Activated naive CD8-positive, alpha-beta T cell treated with anti-CD3 and anti-CD28 coated beads for 36 hours (primary cell): ENCODE results near the gene GTSF1L. TPM values are rescaled to one million over a fixed set of nuclear protein-coding genes. Genes with fewer than 3 reads are reported as not detected.

ENCODE experiments used
- DNase-seq: peaks from one replicate; pipeline ENCODE4 v3.0.0; 2021
- H3K27ac Mint-ChIP-seq: one replicate; pipeline ENCODE4 v1.8.0; 2022; ENCODE audit warnings: mild to moderate bottlenecking, moderate library complexity, mixed read lengths
- H3K27me3 Mint-ChIP-seq: one replicate; pipeline ENCODE4 v1.8.0; 2022; ENCODE audit warnings: mild to moderate bottlenecking, mixed read lengths
- H3K36me3 Mint-ChIP-seq: one replicate; pipeline ENCODE4 v1.8.0; 2021; ENCODE audit warnings: mild to moderate bottlenecking, mixed read lengths
- H3K4me1 Mint-ChIP-seq: one replicate; pipeline ENCODE4 v1.8.0; 2021; ENCODE audit warnings: mixed read lengths
- H3K4me3 Mint-ChIP-seq: one replicate; pipeline ENCODE4 v1.8.0; 2022; ENCODE audit warnings: mild to moderate bottlenecking, moderate library complexity, mixed read lengths
- H3K9me3 Mint-ChIP-seq: one replicate; pipeline ENCODE4 v1.8.0; 2022; ENCODE audit warnings: mixed read lengths
- total RNA-seq, 2 experiments: library from RNA; stranded (reverse); gene quantifications; one replicate each; pipeline ENCODE4 v1.2.3, GENCODE V29; 2021

The GTSF1L gene
- total RNA-seq, 2 experiments from 2014 or later, result not detected

DNA sequence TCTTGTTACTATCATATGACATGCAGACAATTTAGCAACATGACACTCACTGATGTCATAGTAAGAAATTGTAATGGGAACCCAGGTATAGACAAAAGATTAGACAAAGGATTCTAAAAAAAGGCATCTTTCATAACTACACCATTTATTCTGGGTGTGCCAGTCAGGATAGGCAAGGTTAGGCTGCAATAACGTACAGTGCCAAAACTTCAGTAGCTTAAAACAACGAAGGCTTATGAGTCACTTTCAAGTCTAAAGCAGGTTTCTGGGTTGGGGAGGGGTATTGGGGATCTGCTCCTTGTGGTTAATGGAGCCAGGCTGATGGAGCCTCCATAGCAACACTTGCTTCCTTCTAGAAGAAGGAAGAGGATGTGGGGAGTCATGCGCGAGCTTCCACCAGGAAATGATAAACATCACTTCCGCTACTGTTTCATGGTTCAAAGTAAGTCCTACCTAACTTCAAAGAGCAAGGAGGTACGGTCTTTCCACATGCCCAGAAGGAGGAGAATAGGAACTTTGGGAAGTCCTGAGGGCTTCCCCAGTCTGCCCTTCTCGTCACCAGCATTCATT is 2.0 kb upstream of the GTSF1L start:
- H3K4me1 Mint-ChIP-seq, result peaks cover 31% of the 10 kb centered on the region
- peak overlapping the region; percentile 67 for H3K27ac Mint-ChIP-seq
- peaks cover 2% of the 10 kb centered on the region for H3K36me3 Mint-ChIP-seq
- H3K4me3 Mint-ChIP-seq, result no peak overlapping the region
- H3K27me3 Mint-ChIP-seq, result no peaks in the 10 kb centered on the region
- no peak for DNase-seq
- peaks cover 9% of the 10 kb centered on the region for H3K9me3 Mint-ChIP-seq

DNA sequence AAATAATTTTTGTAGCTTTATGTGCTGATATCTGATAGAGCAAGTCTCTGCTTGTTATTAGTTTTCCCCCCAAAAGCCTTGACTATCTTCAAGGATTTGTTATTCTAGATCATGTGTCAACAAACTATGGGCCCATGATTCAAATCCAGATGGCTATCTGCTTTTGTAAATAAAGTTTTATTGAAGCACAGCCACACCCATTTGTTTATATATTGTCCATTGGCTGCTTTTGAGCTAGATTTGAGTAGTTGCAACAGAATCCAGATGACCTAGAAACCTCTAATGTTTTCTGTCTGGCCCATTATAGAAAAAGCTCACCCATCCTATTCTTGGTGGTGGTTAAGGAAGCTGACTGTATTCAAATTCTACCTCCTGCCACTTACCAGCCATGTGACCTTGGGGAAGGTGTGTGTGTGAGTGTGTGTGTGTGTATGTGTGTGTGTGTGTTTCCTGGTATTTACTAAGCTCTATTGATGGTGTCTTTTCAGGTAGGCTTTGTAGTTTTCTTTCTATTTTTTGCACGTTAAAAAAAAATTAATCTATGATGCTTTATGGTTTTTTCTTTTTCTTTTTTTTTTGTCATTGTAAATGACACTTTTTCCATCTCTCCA is 1.3 kb upstream of the GTSF1L start:
- H3K36me3 Mint-ChIP-seq, result peaks cover 2% of the 10 kb centered on the region
- H3K4me3 Mint-ChIP-seq, result no peak overlapping the region
- H3K27me3 Mint-ChIP-seq, result no peaks in the 10 kb centered on the region
- peaks cover 9% of the 10 kb centered on the region for H3K9me3 Mint-ChIP-seq
- peaks cover 32% of the 10 kb centered on the region for H3K4me1 Mint-ChIP-seq
- no peak for DNase-seq
- H3K27ac Mint-ChIP-seq, result no peak overlapping the region

DNA sequence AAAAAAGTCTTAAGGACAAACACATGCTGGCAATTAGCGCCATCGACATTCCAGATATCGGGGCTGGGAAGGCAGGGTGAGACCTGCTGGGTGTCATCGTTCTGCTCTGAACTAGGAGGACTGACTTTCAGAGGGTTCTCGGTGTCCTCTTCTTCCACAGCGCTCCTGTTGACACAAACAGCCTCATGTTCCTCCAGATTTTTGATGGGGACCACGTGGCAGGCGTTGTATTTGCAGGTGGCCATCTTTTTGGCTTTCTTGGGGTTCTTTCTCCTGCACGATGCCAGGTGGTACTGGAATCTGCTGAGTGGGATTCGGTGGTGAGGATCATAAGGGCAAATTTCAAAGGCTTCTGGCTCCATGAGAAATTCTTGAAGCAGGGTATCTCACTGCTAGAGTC is 469 bp downstream of the GTSF1L start:
- Mint-ChIP-seq H3K36me3 (peaks cover 2% of the 10 kb centered on the region), H3K9me3 (peaks cover 9% of the 10 kb centered on the region), H3K27me3 (no peaks in the 10 kb centered on the region), H3K27ac (no peak overlapping the region), H3K4me1 (peaks cover 37% of the 10 kb centered on the region), H3K4me3 (no peak overlapping the region)
- DNase-seq, result no peak

DNA sequence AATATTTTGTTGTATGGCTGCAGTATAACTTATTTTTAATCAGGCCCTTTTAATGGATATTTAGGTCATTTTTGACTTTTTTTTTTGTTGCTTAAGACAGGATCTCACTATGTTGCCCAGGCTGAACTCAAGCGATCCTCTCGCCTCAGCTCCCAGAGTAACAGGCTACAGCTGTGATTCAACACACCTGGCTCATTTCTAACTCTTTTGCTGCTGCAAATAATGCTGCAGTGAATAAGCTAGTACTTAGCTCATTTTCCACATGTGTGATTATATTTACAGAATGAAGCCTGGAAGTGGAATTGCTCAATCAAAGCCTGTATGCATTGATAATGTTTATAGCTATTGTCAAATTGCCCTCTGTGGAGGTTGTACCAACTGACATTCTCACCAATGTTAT is 1.1 kb downstream of the GTSF1L start:
- no peak for DNase-seq
- peaks cover 44% of the 10 kb centered on the region for H3K4me1 Mint-ChIP-seq
- H3K27ac Mint-ChIP-seq, result no peak overlapping the region
- no peak overlapping the region for H3K4me3 Mint-ChIP-seq
- no peaks in the 10 kb centered on the region for H3K27me3 Mint-ChIP-seq
- peaks cover 9% of the 10 kb centered on the region for H3K9me3 Mint-ChIP-seq
- H3K36me3 Mint-ChIP-seq, result peaks cover 2% of the 10 kb centered on the region

DNA sequence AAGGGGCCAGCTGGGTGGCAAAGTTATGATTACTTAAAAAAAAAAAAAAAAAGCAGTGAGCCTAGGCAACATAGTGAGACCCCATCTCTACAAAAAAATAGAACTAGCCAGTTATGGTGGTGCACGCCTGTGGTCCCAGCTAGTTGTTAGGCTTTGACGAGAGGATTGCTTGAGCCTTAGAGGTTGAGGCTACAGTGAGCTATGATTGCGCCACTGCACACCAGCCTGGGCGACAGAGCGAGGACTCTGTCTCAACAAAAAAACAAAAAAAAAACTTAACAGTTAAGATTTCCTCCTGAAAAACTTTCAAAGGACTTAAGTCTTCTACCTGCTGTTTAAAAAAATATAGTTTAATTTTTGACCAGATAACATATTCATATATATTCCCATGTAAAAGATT is 2.4 kb downstream of the GTSF1L start:
- peaks cover 12% of the 10 kb centered on the region for H3K36me3 Mint-ChIP-seq
- no peak for DNase-seq
- H3K27me3 Mint-ChIP-seq, result no peaks in the 10 kb centered on the region
- H3K9me3 Mint-ChIP-seq, result peaks cover 9% of the 10 kb centered on the region
- no peak overlapping the region for H3K27ac Mint-ChIP-seq
- H3K4me1 Mint-ChIP-seq, result peaks cover 48% of the 10 kb centered on the region
- H3K4me3 Mint-ChIP-seq, result no peak overlapping the region

DNA sequence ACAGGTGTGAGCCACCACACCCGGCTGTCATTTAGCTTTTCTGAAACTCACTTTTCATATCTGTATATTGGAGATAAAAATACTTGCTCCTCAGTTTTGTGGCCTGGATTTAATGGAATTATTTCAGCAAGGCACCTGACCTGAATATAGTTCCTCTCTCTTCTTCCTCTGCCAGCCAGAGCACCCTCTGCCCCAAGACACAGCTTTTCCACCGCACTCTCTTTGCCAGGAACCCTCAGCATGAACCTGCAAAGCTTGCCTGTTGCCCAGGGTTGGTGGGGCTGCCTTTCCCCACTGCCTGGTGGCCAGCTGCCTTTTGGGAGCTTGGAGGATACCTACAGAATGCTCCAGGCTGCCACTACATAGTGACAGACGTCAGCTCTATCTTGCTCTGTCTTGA is 3.1 kb downstream of the GTSF1L start:
- Mint-ChIP-seq H3K9me3 (peaks cover 6% of the 10 kb centered on the region), H3K27me3 (no peaks in the 10 kb centered on the region), H3K4me3 (no peak overlapping the region), H3K27ac (no peak overlapping the region), H3K4me1 (peaks cover 45% of the 10 kb centered on the region), H3K36me3 (peaks cover 19% of the 10 kb centered on the region)
- DNase-seq, result no peak

DNA sequence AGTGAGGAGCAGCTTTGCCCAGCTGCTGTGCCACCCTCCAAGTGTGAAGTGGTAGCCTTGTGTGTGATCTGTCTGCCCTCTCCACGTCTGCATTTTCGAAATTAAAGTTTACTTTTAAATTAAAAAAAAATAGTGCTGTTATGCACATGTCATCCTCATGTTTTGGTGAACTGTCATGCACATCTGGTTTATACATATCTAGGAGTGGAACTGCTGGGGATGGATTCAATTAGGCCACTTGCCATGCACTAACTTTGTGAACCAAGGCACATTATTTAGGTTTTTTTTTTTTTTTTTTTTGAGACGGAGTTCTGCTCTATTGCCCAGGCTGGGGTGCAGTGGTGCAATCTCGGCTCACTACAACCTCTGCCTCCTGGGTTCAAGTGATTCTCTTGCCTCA is 3.6 kb downstream of the GTSF1L start:
- peaks cover 17% of the 10 kb centered on the region for H3K36me3 Mint-ChIP-seq
- no peak for DNase-seq
- H3K27me3 Mint-ChIP-seq, result no peaks in the 10 kb centered on the region
- H3K4me3 Mint-ChIP-seq, result no peak overlapping the region
- H3K4me1 Mint-ChIP-seq, result peaks cover 40% of the 10 kb centered on the region
- no peak overlapping the region for H3K27ac Mint-ChIP-seq
- peaks cover 2% of the 10 kb centered on the region for H3K9me3 Mint-ChIP-seq

DNA sequence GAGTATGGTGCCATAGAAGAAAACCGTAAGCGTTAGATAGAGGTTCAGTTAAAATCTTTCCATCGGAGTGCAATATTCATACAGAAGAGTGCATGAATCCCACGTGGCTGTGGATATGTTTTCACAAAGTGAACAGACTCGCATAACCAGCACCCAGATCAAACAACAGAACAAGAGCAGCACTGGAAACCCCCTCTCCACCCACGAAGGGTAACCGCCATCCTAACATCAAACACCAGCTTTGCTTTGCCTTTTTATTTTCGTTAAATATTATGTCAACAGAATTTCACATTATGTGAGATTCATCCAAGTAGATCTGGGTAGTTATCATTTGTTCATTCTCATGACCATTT is 4.7 kb downstream of the GTSF1L start:
- Mint-ChIP-seq H3K4me3 (peak overlapping the region; percentile 73), H3K9me3 (no peaks in the 10 kb centered on the region), H3K4me1 (peaks cover 42% of the 10 kb centered on the region), H3K27me3 (no peaks in the 10 kb centered on the region), H3K27ac (peak overlapping the region; percentile 54), H3K36me3 (peaks cover 22% of the 10 kb centered on the region)
- peak; percentile 54 for DNase-seq

DNA sequence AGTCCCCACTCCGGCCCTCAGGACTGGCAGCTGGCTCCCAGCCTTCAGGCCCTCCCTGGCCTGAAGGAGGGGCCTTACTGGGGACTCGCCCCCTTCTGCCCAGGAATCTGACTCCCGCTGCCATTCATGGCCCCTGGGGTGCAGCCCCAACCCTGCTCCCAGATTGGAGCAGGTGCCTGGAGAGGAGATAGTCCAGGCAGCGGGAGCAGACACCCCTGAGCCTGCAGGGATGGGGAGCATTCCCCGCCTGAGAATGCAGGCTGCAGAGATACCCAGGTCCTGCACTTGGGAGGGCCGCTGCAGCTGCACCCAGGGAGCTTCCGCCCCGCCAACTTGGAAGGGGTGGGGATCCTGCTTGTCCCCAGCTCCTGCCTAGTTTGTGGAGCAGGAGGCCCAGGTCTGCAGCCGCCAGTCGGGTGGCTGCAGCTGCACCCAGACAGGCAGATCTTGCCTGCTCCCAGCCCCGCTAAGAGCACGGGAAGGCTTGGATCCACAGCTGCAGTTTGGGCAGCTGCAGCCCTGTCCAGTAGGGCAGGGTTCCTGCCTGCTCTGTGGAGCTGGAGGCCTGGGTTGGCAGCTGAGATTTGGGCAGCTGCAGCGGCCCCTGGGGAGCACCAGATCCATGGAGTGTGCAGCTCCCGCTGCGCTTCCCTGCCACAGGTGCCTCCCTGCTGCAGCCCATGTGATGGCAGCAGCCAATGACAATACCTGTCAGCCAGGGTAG is 5.2 kb downstream of the GTSF1L start:
- H3K4me1 Mint-ChIP-seq, result peaks cover 42% of the 10 kb centered on the region
- peaks cover 26% of the 10 kb centered on the region for H3K36me3 Mint-ChIP-seq
- H3K27ac Mint-ChIP-seq, result peak overlapping the region; percentile 54
- no peaks in the 10 kb centered on the region for H3K9me3 Mint-ChIP-seq
- peak overlapping the region; percentile 73 for H3K4me3 Mint-ChIP-seq
- no peaks in the 10 kb centered on the region for H3K27me3 Mint-ChIP-seq
- no peak for DNase-seq

DNA sequence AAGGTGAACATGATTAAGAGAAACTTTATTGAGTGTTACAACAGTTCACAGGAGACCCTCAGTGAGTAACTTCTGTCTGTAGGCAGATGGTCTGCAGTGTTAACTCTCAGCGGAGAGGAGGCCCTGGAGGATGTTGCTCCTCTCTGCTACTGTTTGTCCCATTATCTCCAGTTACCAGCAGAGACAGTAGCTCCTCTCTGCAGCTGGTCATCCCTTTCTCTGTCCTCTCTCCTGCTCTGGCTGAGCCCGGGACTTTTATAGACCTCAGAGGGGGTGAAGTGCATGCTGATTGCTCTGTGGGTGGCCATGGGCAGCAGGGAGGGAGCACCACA is 5.7 kb downstream of the GTSF1L start:
- Mint-ChIP-seq H3K9me3 (no peaks in the 10 kb centered on the region), H3K4me3 (no peak overlapping the region), H3K27ac (no peak overlapping the region), H3K4me1 (peaks cover 42% of the 10 kb centered on the region), H3K27me3 (no peaks in the 10 kb centered on the region), H3K36me3 (peaks cover 26% of the 10 kb centered on the region)
- no peak for DNase-seq

DNA sequence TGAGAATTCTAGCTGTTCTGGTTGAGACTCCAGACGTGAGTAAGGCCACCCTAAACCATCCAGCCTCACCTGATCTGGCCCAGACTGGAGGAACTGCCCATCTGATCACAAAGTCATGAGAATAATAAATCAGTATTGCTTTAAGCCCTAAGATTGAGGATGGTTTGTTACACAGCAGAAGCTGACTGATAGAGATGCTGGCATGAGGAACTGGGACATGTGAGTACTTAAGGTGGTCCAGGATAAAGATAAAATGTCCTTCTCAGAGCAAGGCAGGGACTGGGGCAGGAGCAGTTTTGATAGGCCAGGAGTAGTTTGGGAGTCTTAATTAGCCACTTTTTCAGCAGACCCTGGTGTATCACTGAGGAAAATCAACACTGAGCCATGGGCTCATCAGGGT is 6.8 kb downstream of the GTSF1L start:
- Mint-ChIP-seq H3K36me3 (peaks cover 32% of the 10 kb centered on the region), H3K4me3 (no peak overlapping the region), H3K9me3 (no peaks in the 10 kb centered on the region), H3K4me1 (peaks cover 42% of the 10 kb centered on the region), H3K27me3 (no peaks in the 10 kb centered on the region), H3K27ac (no peak overlapping the region)
- no peak for DNase-seq

DNA sequence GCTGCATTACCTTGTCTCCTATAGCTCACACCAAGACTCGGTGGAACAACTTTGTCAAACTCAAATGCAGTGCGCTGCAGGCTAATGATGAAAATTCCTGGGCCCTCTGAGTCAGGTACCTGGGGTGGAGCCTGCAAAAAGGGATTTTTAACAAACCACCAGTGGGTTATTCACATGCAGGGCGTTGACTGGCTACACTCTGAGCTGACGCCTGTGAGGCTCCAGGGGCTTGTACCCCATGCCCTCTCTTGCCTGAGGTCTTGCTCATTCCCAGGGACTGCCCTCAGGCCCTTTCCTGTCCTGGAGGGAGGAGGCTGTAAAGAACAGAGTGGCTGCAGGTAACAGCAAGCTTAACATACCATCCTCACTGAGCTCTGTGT is 9.2 kb downstream of the GTSF1L start:
- peaks cover 38% of the 10 kb centered on the region for H3K36me3 Mint-ChIP-seq
- H3K4me3 Mint-ChIP-seq, result no peak overlapping the region
- no peak for DNase-seq
- peaks cover 25% of the 10 kb centered on the region for H3K4me1 Mint-ChIP-seq
- H3K27me3 Mint-ChIP-seq, result no peaks in the 10 kb centered on the region
- no peak overlapping the region for H3K27ac Mint-ChIP-seq
- H3K9me3 Mint-ChIP-seq, result no peaks in the 10 kb centered on the region

DNA sequence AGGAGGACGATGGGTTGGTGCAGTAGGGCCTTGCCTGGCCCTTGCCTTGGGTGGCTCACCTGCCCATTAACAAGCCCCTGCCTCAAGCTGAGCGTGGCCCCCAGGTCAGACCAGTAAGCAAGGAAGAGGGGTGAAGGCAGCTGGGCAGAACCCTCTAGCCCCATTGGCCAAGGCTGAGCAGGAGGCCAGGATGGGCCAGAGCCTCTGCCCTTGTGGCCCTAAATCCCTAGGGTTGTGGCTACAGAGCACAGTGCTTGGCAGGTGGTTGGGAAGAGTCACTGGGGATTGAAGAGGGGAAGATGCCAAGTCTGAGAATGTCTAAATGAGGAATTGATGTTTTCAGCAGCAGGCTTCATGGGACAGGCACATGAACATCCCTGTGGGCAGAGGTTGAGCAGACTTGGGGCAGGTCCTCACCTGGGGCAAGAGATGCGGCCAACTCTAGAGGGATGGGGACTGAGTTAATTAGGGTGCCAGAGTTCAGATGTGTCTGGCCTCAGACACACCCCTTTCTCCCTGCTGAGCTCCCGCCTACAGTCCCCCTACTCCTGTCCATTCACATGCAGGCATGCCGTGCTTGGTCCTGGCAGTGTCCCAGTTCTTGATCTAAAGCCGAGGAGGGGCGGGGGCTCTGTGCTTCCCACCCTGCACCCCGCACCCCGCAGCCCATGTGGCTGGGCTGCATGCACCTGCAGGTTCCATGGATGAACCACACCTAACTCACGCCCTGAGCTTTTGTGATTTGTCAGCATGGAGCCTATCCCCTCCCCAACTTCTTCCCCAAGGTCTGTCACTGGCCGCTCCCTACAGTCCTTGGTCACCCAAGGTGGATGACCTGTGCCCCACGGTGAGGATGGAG is 9.8 kb downstream of the GTSF1L start:
- peaks cover 19% of the 10 kb centered on the region for H3K4me1 Mint-ChIP-seq
- H3K27ac Mint-ChIP-seq, result no peak overlapping the region
- no peaks in the 10 kb centered on the region for H3K27me3 Mint-ChIP-seq

DNA sequence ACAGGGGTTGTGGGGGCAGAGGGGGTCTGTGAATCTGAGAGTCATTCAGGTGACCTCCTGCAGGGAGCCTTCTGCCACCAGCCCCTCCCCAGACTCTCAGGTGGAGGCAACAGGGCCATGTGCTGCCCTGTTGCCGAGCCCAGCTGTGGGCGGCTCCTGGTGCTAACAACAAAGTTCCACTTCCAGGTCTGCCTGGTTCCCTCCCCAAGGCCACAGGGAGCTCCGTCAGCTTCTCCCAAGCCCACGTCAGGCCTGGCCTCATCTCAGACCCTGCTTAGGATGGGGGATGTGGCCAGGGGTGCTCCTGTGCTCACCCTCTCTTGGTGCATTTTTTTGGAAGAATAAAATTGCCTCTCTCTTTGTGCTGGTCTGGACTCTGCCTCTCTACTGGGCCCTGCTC is 10.7 kb downstream of the GTSF1L start:
- Mint-ChIP-seq H3K4me3 (no peak overlapping the region), H3K27ac (no peak overlapping the region), H3K9me3 (no peaks in the 10 kb centered on the region), H3K27me3 (no peaks in the 10 kb centered on the region), H3K36me3 (peaks cover 48% of the 10 kb centered on the region), H3K4me1 (peaks cover 15% of the 10 kb centered on the region)
- DNase-seq, result no peak

More for the DNA sequence above, 9.8 kb downstream of the GTSF1L start:
- peaks cover 40% of the 10 kb centered on the region for H3K36me3 Mint-ChIP-seq
- no peaks in the 10 kb centered on the region for H3K9me3 Mint-ChIP-seq
- no peak for DNase-seq
- no peak overlapping the region for H3K4me3 Mint-ChIP-seq

DNA sequence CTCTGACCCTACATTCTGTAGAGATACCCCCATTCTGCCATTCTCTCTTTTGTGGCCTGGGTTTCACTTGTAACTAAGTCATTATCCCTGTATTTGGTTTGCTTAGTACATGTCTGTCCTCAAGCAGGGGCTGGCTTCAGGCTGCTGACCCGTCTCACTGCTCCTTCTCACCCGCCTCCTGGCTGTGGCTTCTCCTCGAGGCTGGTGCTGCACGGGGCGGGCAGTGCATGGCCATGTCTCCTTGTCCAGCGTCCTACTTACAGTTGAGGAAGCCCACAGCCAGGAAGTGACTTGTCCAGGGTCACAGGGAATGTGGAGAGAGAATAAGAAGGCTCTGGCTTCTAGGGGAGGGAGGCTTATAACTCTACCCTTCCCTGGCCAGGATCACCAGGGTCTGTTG is 11.3 kb downstream of the GTSF1L start:
- peaks cover 54% of the 10 kb centered on the region for H3K36me3 Mint-ChIP-seq
- H3K27me3 Mint-ChIP-seq, result no peaks in the 10 kb centered on the region
- peaks cover 9% of the 10 kb centered on the region for H3K4me1 Mint-ChIP-seq
- no peaks in the 10 kb centered on the region for H3K9me3 Mint-ChIP-seq
- H3K4me3 Mint-ChIP-seq, result no peak overlapping the region
- DNase-seq, result no peak
- H3K27ac Mint-ChIP-seq, result no peak overlapping the region
